ENCODE results near the gene PRKCE. TPM values are rescaled to one million over a fixed set of nuclear protein-coding genes. Genes with fewer than 3 reads are reported as not detected.

PRKCE gene
- total and polyA plus RNA-seq, 3 donors from 2014 or later: 27.4 to 35.8 (median 33.1) TPM

GRCh38 chr2:46000660-46001059 is 349.2 kb downstream of the PRKCE start:
- Histone ChIP-seq H3K4me3 (no peak overlapping the region), H3K27me3 (no peaks in the 10 kb centered on the region), H3K4me1 (peaks cover 13% of the 10 kb centered on the region), H3K9me3 (no peaks in the 10 kb centered on the region), H3K36me3 (ENCODE audit: low read depth, missing control alignments) (no peaks in the 10 kb centered on the region), H3K27ac (no peak overlapping the region)
- TF ChIP-seq POLR2A (IDR thresholded peaks at IDR 0.05) (no peak), CTCF (IDR thresholded peaks at IDR 0.05) (no peak)
- WGBS, 2 donors: 74 to 93% methylated on average over 5 of the region's 5 CpGs
- intact Hi-C loops (cut with DNase I; ENCODE audit: low total_unique reads): no loop called here
- no peak for DNase-seq

GRCh38 chr2:46001290-46001689 is 349.8 kb downstream of the PRKCE start:
- TF ChIP-seq POLR2A (IDR thresholded peaks at IDR 0.05) (no peak), CTCF (IDR thresholded peaks at IDR 0.05) (no peak)
- intact Hi-C loops (cut with DNase I; ENCODE audit: low total_unique reads): no loop called here
- H3K27ac ChIP-seq: peak overlapping the region in 1 of 2 donors; percentile 18
- peaks cover 13% of the 10 kb centered on the region for H3K4me1 ChIP-seq
- 83 to 85% methylated on average over 7 of the region's 7 CpGs for WGBS, 2 donors
- H3K36me3 ChIP-seq (ENCODE audit: low read depth, missing control alignments): no peaks in the 10 kb centered on the region
- DNase-seq: no peak
- H3K9me3 ChIP-seq: no peaks in the 10 kb centered on the region
- H3K4me3 ChIP-seq: no peak overlapping the region
- no peaks in the 10 kb centered on the region for H3K27me3 ChIP-seq

- Histone ChIP-seq H3K27ac (peak overlapping the region in 1 of 2 donors; percentile 18), H3K4me3 (no peak overlapping the region), H3K27me3 (no peaks in the 10 kb centered on the region), H3K36me3 (ENCODE audit: low read depth, missing control alignments) (no peaks in the 10 kb centered on the region), H3K4me1 (peaks cover 16% of the 10 kb centered on the region), H3K9me3 (no peaks in the 10 kb centered on the region)
- no peak for DNase-seq
- TF ChIP-seq CTCF (IDR thresholded peaks at IDR 0.05): no peak
- TF ChIP-seq POLR2A (IDR thresholded peaks at IDR 0.05): no peak
- WGBS, 2 donors: 64 to 65% methylated on average over 8 of the region's 8 CpGs
- intact Hi-C loops (cut with DNase I; ENCODE audit: low total_unique reads): no loop called here
Observed at GRCh38 chr2:46001741-46002506, 350.4 kb downstream of the PRKCE start.

GRCh38 chr2:46002507-46002883 is 351.0 kb downstream of the PRKCE start:
- Histone ChIP-seq H3K4me1 (peaks cover 16% of the 10 kb centered on the region), H3K36me3 (ENCODE audit: low read depth, missing control alignments) (no peaks in the 10 kb centered on the region), H3K27me3 (no peaks in the 10 kb centered on the region), H3K9me3 (no peaks in the 10 kb centered on the region), H3K4me3 (no peak overlapping the region), H3K27ac (no peak overlapping the region)
- TF ChIP-seq POLR2A (IDR thresholded peaks at IDR 0.05) (no peak), CTCF (IDR thresholded peaks at IDR 0.05) (no peak)
- DNase-seq: no peak
- intact Hi-C loops (cut with DNase I; ENCODE audit: low total_unique reads): no loop called here
- 59 to 66% methylated on average over 1 of the region's 1 CpG for WGBS, 2 donors

- no peak for DNase-seq
- no peaks in the 10 kb centered on the region for H3K9me3 ChIP-seq
- intact Hi-C loops (cut with DNase I; ENCODE audit: low total_unique reads): no loop called here
- H3K27me3 ChIP-seq: no peaks in the 10 kb centered on the region
- WGBS, 2 donors: 73 to 89% methylated on average over 2 of the region's 2 CpGs
- no peak for TF ChIP-seq CTCF (IDR thresholded peaks at IDR 0.05)
- no peak for TF ChIP-seq POLR2A (IDR thresholded peaks at IDR 0.05)
- no peak overlapping the region for H3K27ac ChIP-seq
- no peaks in the 10 kb centered on the region for H3K36me3 ChIP-seq (ENCODE audit: low read depth, missing control alignments)
- no peak overlapping the region for H3K4me3 ChIP-seq
- H3K4me1 ChIP-seq: peaks cover 16% of the 10 kb centered on the region
Observed at GRCh38 chr2:46002947-46003346, 351.5 kb downstream of the PRKCE start.
